Upper lobe of left lung (tissue), 6 donors: ENCODE data around the gene FBXL7. TPM values are rescaled to one million over a fixed set of nuclear protein-coding genes. Genes with fewer than 3 reads are reported as not detected.

Source experiments
- ATAC-seq, 2 donors: fragments of 200-7000 bp; cut with Tn5 transposase; one replicate each; pipeline ENCODE4 v1.9.1; 2022; ENCODE audit warnings: mild to moderate bottlenecking in 2 of 2, moderate library complexity in 2 of 2; ENCODE audit not compliant: low FRiP score in 2 of 2
- DNase-seq, 2 donors: peaks; one replicate each; pipeline ENCODE4 v3.0.0-alpha.2; 2019 to 2020
- H3K27ac ChIP-seq, 4 donors: fragments of 200-600 bp; sonication (generic); one replicate each; pipeline ENCODE4 v1.5.1; 2016 to 2019
- H3K27me3 ChIP-seq, 4 donors: fragments of 200-600 bp; sonication (generic); one replicate each; pipeline ENCODE4 v1.5.1; 2017 to 2019
- H3K36me3 ChIP-seq, 4 donors: fragments of 200-600 bp; sonication (generic); one replicate each; pipeline ENCODE4 v1.5.1; 2016 to 2019
- H3K4me1 ChIP-seq, 4 donors: fragments of 200-600 bp; sonication (generic); one replicate each; pipeline ENCODE4 v1.5.1; 2018 to 2019
- H3K4me3 ChIP-seq, 4 donors: fragments of 200-600 bp; sonication (generic); one replicate each; pipeline ENCODE4 v1.5.1; 2017 to 2019; ENCODE audit warnings: mild to moderate bottlenecking in 2 of 4, moderate library complexity in 1 of 4
- H3K9me3 ChIP-seq, 4 donors: fragments of 200-600 bp; sonication (generic); one replicate each; pipeline ENCODE4 v1.5.1; 2018 to 2019
- CTCF ChIP-seq, 6 experiments: fragments of 450-650 bp in 4 of 6; fragments of 200-600 bp in 2 of 6; sonication (generic) in 2 of 6; IDR thresholded peaks; one replicate each; pipeline ENCODE4 v1.5.1; 2016 to 2019; ENCODE audit warnings: antibody characterized with exemption in 6 of 6
- EP300 ChIP-seq, 4 donors: sonication (generic); formaldehyde crosslinking; IDR thresholded peaks; one replicate each; pipeline ENCODE4 v1.5.1; 2017; ENCODE audit warnings: antibody characterized with exemption in 4 of 4, control low read depth in 2 of 4
- POLR2A ChIP-seq, 4 donors: fragments of 450-650 bp; IDR thresholded peaks; one replicate each; pipeline ENCODE4 v1.5.1; 2016 to 2017; ENCODE audit warnings: antibody characterized with exemption in 4 of 4, mild to moderate bottlenecking in 2 of 4
- POLR2AphosphoS5 ChIP-seq, 2 donors: sonication (generic); formaldehyde crosslinking; IDR thresholded peaks; one replicate each; pipeline ENCODE4 v1.5.1; 2017; ENCODE audit warnings: antibody characterized with exemption in 2 of 2
- WGBS, 2 donors: methylation state at CpG; one replicate each; pipeline ENCODE4 v1.1.5; 2017 to 2018; 5-methylcytosine and 5-hydroxymethylcytosine counted together
- total RNA-seq, 6 donors: library from RNA; depleted of rRNA in 4 of 6; stranded (reverse); fragments of >200 nt in 4 of 6; gene quantifications; one replicate each; pipeline versions ENCODE4 v1.1.0 to v1.2.1, GENCODE V29; 2016 to 2021
- donor health status: DM: no; HTN: no; CAD: no; lungs with moderate emphysema.
- donor health status: DM: no; HTN: yes; CAD: no; lungs with severe emphysema.

FBXL7 gene
- total RNA-seq, 6 donors from 2014 or later = 4.9 to 13.6 (median 6.9) TPM

- no peaks in the 10 kb centered on the region for H3K36me3 ChIP-seq
- no peak overlapping the region for H3K27ac ChIP-seq
- H3K4me1 ChIP-seq = peaks cover 0 to 9% (median 0%) of the 10 kb centered on the region in 4 donors
- no peak for ATAC-seq
- DNase-seq = no peak
- no peak for TF ChIP-seq POLR2A (IDR thresholded peaks at IDR 0.05)
- no peak for TF ChIP-seq POLR2AphosphoS5 (IDR thresholded peaks at IDR 0.05)
- WGBS, 2 donors = 88 to 96% methylated on average over 3 of the region's 3 CpGs
- no peaks in the 10 kb centered on the region for H3K9me3 ChIP-seq
- H3K4me3 ChIP-seq = no peak overlapping the region
- H3K27me3 ChIP-seq = no peaks in the 10 kb centered on the region
Measured at GRCh38 chr5:15889001-15889400, 389.0 kb downstream of the FBXL7 start.

DNA sequence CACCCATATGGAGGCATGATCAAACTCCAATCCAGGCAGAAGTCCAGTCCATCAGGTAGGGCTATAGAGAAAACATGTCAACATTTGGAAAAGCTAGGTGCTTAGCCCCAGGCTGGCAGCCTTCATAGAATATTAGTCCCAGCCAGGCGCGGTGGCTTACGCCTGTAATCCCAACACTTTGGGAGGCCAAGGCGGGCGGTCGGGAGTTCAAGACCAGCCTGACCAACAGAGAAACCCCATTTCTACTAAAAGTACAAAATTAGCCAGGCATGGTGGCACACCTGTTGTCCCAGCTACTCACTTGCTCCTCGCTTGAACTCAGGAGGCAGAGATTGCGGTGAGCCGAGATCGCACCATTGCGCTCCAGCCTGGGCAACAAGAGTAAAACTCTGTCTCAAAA, 393.9 kb downstream of the FBXL7 start:
- 89 to 97% methylated on average over 11 of the region's 11 CpGs for WGBS, 2 donors

GRCh38 chr5:15897656-15898055, 397.7 kb downstream of the FBXL7 start:
- WGBS, 2 donors = 80 to 88% methylated on average over 3 of the region's 3 CpGs
- DNase-seq = no peak
- no peaks in the 10 kb centered on the region for H3K27me3 ChIP-seq

More for the DNA sequence above, 393.9 kb downstream of the FBXL7 start:
- H3K36me3 ChIP-seq = no peaks in the 10 kb centered on the region
- ATAC-seq (no peak), DNase-seq (no peak)
- TF ChIP-seq EP300 (IDR thresholded peaks at IDR 0.05) = no peak
- no peak for TF ChIP-seq CTCF (IDR thresholded peaks at IDR 0.05)
- no peak for TF ChIP-seq POLR2A (IDR thresholded peaks at IDR 0.05)
- no peak for TF ChIP-seq POLR2AphosphoS5 (IDR thresholded peaks at IDR 0.05)
- H3K9me3 ChIP-seq = no peaks in the 10 kb centered on the region
- H3K27me3 ChIP-seq = no peaks in the 10 kb centered on the region
- no peak overlapping the region for H3K4me3 ChIP-seq
- H3K4me1 ChIP-seq = peaks cover 0 to 6% (median 0%) of the 10 kb centered on the region in 4 donors
- no peak overlapping the region for H3K27ac ChIP-seq

GRCh38 chr5:15898641-15899040, 398.7 kb downstream of the FBXL7 start:
- no peak overlapping the region for H3K27ac ChIP-seq
- 73 to 81% methylated on average over 6 of the region's 6 CpGs for WGBS, 2 donors
- H3K4me1 ChIP-seq = peaks cover 0 to 24% (median 7%) of the 10 kb centered on the region in 4 donors
- H3K9me3 ChIP-seq = no peaks in the 10 kb centered on the region
- no peak overlapping the region for H3K4me3 ChIP-seq
- DNase-seq = no peak
- no peaks in the 10 kb centered on the region for H3K27me3 ChIP-seq
- TF ChIP-seq POLR2A (IDR thresholded peaks at IDR 0.05) = no peak
- no peak for TF ChIP-seq EP300 (IDR thresholded peaks at IDR 0.05)
- no peak for TF ChIP-seq CTCF (IDR thresholded peaks at IDR 0.05)
- no peak for TF ChIP-seq POLR2AphosphoS5 (IDR thresholded peaks at IDR 0.05)
- no peaks in the 10 kb centered on the region for H3K36me3 ChIP-seq
- no peak for ATAC-seq

More at GRCh38 chr5:15897656-15898055, 397.7 kb downstream of the FBXL7 start:
- TF ChIP-seq POLR2AphosphoS5 (IDR thresholded peaks at IDR 0.05) = no peak
- TF ChIP-seq EP300 (IDR thresholded peaks at IDR 0.05) = no peak
- TF ChIP-seq POLR2A (IDR thresholded peaks at IDR 0.05) = no peak
- no peak for TF ChIP-seq CTCF (IDR thresholded peaks at IDR 0.05)
- Histone ChIP-seq H3K9me3 (no peaks in the 10 kb centered on the region), H3K36me3 (no peaks in the 10 kb centered on the region), H3K4me1 (peaks cover 0 to 14% (median 4%) of the 10 kb centered on the region in 4 donors), H3K4me3 (no peak overlapping the region), H3K27ac (no peak overlapping the region)
- no peak for ATAC-seq

GRCh38 chr5:15899481-15899880, 399.5 kb downstream of the FBXL7 start:
- Histone ChIP-seq H3K4me1 (peaks cover 6 to 32% (median 9%) of the 10 kb centered on the region in 4 donors), H3K4me3 (no peak overlapping the region), H3K27ac (no peak overlapping the region), H3K27me3 (no peaks in the 10 kb centered on the region), H3K9me3 (no peaks in the 10 kb centered on the region), H3K36me3 (no peaks in the 10 kb centered on the region)
- no peak for TF ChIP-seq POLR2A (IDR thresholded peaks at IDR 0.05)
- TF ChIP-seq CTCF (IDR thresholded peaks at IDR 0.05) = no peak
- no peak for TF ChIP-seq POLR2AphosphoS5 (IDR thresholded peaks at IDR 0.05)
- TF ChIP-seq EP300 (IDR thresholded peaks at IDR 0.05) = no peak
- no peak for ATAC-seq
- WGBS, 2 donors = 97% methylated on average over 1 of the region's 1 CpG
- DNase-seq = no peak
